HepG2 (cell line): Measurements from ENCODE around the gene DTHD1.

Experiments used
- CBX5 ChIP-seq: sonication (generic); formaldehyde crosslinking; IDR thresholded peaks from 2 replicates; pipeline ENCODE4 v1.4.0; 2020; ENCODE audit warnings: missing genetic modification reagents, borderline replicate concordance
- IKZF1 ChIP-seq: fragments of 450-650 bp; IDR thresholded peaks from 2 replicates; pipeline ENCODE4 v1.7.1; 2016
- RAD21 ChIP-seq: fragments of 450-650 bp; formaldehyde crosslinking; IDR thresholded peaks from 2 replicates; pipeline ENCODE4 v1.5.0; 2020; ENCODE audit warnings: mild to moderate bottlenecking
- ZNF24 ChIP-seq: fragments of 450-650 bp; IDR thresholded peaks from 2 replicates; pipeline ENCODE4 v1.6.1; 2017; ENCODE audit warnings: antibody characterized with exemption, mild to moderate bottlenecking
- ZNF614 ChIP-seq: IDR thresholded peaks from 2 replicates; pipeline ENCODE4 v1.6.1; 2018; ENCODE audit warnings: missing biosample characterization, missing genetic modification reagents, inconsistent platforms, borderline replicate concordance
- TF ChIP-seq, protein P1 (sequence below): sonication (generic); formaldehyde crosslinking; IDR thresholded peaks from 2 replicates; pipeline ENCODE4 v1.5.1; 2020; ENCODE audit warnings: missing genetic modification reagents, mild to moderate bottlenecking, borderline replicate concordance
- TF ChIP-seq, protein P2 (sequence below): sonication (generic); formaldehyde crosslinking; IDR thresholded peaks from 2 replicates; pipeline ENCODE4 v1.4.0; 2020; ENCODE audit warnings: missing genetic modification reagents, borderline replicate concordance
- TF ChIP-seq, protein P3 (sequence below): conservative IDR thresholded peaks from 2 replicates; pipeline ENCODE4 v1.6.1; 2018; ENCODE audit warnings: missing genetic modification reagents

DNA sequence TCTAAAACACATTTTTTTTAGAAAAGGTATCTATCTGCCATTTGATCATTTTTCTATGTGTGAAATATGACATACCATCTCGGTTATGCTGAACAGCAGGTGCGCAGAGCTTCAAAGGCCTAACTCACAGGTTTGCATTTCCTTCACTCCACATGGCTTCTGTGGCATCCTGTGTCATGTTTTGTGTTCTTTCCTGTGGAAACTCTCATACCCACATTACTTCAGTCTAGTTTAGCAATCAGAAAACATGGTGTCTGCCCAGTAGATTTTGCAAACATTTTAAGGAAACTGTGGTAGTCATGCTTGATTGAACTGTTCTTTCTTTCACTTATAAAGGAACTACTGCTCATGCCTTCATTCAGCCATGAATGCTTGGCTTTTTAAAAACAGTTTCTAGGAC lies 25.8 kb upstream of the DTHD1 start:
- no peak for TF ChIP-seq RAD21 (CRISPR knock-in tag)
- no peak for TF ChIP-seq ZNF614 (CRISPR knock-in tag)
- TF ChIP-seq ZNF24, result no peak
- no peak for TF ChIP-seq CBX5 (CRISPR knock-in tag)
- no peak for TF ChIP-seq IKZF1
- TF ChIP-seq, protein P1, sequence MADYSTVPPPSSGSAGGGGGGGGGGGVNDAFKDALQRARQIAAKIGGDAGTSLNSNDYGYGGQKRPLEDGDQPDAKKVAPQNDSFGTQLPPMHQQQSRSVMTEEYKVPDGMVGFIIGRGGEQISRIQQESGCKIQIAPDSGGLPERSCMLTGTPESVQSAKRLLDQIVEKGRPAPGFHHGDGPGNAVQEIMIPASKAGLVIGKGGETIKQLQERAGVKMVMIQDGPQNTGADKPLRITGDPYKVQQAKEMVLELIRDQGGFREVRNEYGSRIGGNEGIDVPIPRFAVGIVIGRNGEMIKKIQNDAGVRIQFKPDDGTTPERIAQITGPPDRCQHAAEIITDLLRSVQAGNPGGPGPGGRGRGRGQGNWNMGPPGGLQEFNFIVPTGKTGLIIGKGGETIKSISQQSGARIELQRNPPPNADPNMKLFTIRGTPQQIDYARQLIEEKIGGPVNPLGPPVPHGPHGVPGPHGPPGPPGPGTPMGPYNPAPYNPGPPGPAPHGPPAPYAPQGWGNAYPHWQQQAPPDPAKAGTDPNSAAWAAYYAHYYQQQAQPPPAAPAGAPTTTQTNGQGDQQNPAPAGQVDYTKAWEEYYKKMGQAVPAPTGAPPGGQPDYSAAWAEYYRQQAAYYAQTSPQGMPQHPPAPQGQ (CRISPR knock-in tag), result no peak
- TF ChIP-seq, protein P2, sequence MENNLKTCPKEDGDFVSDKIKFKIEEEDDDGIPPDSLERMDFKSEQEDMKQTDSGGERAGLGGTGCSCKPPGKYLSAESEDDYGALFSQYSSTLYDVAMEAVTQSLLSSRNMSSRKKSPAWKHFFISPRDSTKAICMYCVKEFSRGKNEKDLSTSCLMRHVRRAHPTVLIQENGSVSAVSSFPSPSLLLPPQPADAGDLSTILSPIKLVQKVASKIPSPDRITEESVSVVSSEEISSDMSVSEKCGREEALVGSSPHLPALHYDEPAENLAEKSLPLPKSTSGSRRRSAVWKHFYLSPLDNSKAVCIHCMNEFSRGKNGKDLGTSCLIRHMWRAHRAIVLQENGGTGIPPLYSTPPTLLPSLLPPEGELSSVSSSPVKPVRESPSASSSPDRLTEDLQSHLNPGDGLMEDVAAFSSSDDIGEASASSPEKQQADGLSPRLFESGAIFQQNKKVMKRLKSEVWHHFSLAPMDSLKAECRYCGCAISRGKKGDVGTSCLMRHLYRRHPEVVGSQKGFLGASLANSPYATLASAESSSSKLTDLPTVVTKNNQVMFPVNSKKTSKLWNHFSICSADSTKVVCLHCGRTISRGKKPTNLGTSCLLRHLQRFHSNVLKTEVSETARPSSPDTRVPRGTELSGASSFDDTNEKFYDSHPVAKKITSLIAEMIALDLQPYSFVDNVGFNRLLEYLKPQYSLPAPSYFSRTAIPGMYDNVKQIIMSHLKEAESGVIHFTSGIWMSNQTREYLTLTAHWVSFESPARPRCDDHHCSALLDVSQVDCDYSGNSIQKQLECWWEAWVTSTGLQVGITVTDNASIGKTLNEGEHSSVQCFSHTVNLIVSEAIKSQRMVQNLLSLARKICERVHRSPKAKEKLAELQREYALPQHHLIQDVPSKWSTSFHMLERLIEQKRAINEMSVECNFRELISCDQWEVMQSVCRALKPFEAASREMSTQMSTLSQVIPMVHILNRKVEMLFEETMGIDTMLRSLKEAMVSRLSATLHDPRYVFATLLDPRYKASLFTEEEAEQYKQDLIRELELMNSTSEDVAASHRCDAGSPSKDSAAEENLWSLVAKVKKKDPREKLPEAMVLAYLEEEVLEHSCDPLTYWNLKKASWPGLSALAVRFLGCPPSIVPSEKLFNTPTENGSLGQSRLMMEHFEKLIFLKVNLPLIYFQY, result no peak
- TF ChIP-seq, protein P3, sequence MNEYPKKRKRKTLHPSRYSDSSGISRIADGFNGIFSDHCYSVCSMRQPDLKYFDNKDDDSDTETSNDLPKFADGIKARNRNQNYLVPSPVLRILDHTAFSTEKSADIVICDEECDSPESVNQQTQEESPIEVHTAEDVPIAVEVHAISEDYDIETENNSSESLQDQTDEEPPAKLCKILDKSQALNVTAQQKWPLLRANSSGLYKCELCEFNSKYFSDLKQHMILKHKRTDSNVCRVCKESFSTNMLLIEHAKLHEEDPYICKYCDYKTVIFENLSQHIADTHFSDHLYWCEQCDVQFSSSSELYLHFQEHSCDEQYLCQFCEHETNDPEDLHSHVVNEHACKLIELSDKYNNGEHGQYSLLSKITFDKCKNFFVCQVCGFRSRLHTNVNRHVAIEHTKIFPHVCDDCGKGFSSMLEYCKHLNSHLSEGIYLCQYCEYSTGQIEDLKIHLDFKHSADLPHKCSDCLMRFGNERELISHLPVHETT, result no peak
